Thoracic aorta (tissue), 2 donors: ENCODE data around the gene RNF25. TPM values are rescaled to one million over a fixed set of nuclear protein-coding genes. Genes with fewer than 3 reads are reported as not detected.
A peak's percentile ranks its signal among the peaks of the same experiment; 100 is the strongest.

Source experiments
- ATAC-seq: fragments of 150-250 bp; one replicate; pipeline ENCODE4 v1.8.0; 2017; ENCODE audit warnings: low read depth; ENCODE audit not compliant: insufficient number of reproducible peaks, low FRiP score
- DNase-seq: peaks from one replicate; pipeline ENCODE4 v3.0.0-alpha.2; 2020; ENCODE audit warnings: low spot score
- H3K27ac ChIP-seq, 2 donors: fragments of 200-600 bp; sonication (generic); 1 replicate in 1 of 2; 2 replicates in 1 of 2; pipeline ENCODE4 v1.5.1; 2016; ENCODE audit warnings: mild to moderate bottlenecking in 2 of 2, moderate library complexity in 2 of 2
- H3K27me3 ChIP-seq: fragments of 200-600 bp; sonication (generic); replicated peaks from 2 replicates; pipeline ENCODE4 v1.6.0; 2016; ENCODE audit warnings: mild to moderate bottlenecking; ENCODE audit not compliant: insufficient read depth
- H3K36me3 ChIP-seq: fragments of 200-600 bp; sonication (generic); one replicate; pipeline ENCODE4 v1.5.1; 2016
- H3K4me1 ChIP-seq, 2 donors: fragments of 200-600 bp; sonication (generic); 1 replicate in 1 of 2; 2 replicates in 1 of 2; pipeline versions ENCODE4 v1.5.1 to v1.6.0; 2016; ENCODE audit warnings: low read depth in 2 of 2, mild to moderate bottlenecking in 1 of 2; ENCODE audit not compliant: control insufficient read depth in 1 of 2
- H3K4me3 ChIP-seq: fragments of 200-600 bp; sonication (generic); 2 replicates; pipeline ENCODE4 v1.5.1; 2016; ENCODE audit warnings: mild to moderate bottlenecking
- H3K9me3 ChIP-seq: fragments of 200-600 bp; sonication (generic); 2 replicates; pipeline ENCODE4 v1.5.1; 2016
- total RNA-seq, 2 donors: library from RNA; depleted of rRNA; stranded (reverse); fragments of >200 nt; gene quantifications; one replicate each; pipeline versions ENCODE4 v1.1.0 to v1.2.3, GENCODE V29; 2016
- TF ChIP-seq, protein P1 (sequence below): fragments of 200-600 bp; sonication (generic); IDR thresholded peaks from one replicate; pipeline ENCODE4 v1.5.1; 2019; ENCODE audit warnings: antibody characterized with exemption

The RNF25 gene
- total RNA-seq, 2 donors from 2014 or later = 19.0 to 30.3 TPM

- H3K4me1 ChIP-seq = peaks cover 3 to 19% of the 10 kb centered on the region in 2 donors
- TF ChIP-seq, protein P1, sequence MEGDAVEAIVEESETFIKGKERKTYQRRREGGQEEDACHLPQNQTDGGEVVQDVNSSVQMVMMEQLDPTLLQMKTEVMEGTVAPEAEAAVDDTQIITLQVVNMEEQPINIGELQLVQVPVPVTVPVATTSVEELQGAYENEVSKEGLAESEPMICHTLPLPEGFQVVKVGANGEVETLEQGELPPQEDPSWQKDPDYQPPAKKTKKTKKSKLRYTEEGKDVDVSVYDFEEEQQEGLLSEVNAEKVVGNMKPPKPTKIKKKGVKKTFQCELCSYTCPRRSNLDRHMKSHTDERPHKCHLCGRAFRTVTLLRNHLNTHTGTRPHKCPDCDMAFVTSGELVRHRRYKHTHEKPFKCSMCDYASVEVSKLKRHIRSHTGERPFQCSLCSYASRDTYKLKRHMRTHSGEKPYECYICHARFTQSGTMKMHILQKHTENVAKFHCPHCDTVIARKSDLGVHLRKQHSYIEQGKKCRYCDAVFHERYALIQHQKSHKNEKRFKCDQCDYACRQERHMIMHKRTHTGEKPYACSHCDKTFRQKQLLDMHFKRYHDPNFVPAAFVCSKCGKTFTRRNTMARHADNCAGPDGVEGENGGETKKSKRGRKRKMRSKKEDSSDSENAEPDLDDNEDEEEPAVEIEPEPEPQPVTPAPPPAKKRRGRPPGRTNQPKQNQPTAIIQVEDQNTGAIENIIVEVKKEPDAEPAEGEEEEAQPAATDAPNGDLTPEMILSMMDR = no peak
- no peaks in the 10 kb centered on the region for H3K27me3 ChIP-seq
- no peak for DNase-seq
- H3K36me3 ChIP-seq = peaks cover 42% of the 10 kb centered on the region
- no peaks in the 10 kb centered on the region for H3K9me3 ChIP-seq
- no peak overlapping the region for H3K4me3 ChIP-seq
- no peak for ATAC-seq
- H3K27ac ChIP-seq = no peak overlapping the region
Measured at GRCh38 chr2:218662377-218662776, 9.4 kb downstream of the RNF25 start.

DNA sequence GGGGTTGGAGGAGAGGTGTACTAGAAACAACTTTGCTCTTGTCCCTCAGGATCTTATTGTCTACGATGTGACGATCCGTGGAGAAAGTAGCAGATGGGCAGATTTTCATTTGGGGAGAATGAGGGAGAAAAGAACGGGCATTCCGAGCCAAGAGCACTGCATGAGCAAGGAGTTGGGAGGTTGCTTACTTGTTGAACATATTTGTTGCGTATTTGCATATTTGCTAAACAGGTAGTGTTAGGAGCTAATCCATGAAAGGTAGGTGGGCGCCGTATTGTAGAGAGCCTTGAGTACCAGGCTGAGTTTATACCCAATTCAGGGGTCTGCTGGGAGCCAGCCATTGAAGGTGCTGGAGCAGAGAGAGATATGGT is 11.8 kb downstream of the RNF25 start:
- Histone ChIP-seq H3K9me3 (no peaks in the 10 kb centered on the region), H3K36me3 (peaks cover 31% of the 10 kb centered on the region), H3K4me1 (peaks cover 3 to 19% of the 10 kb centered on the region in 2 donors), H3K27me3 (no peaks in the 10 kb centered on the region), H3K4me3 (peak overlapping the region; percentile 93), H3K27ac (peak overlapping the region in 1 of 2 donors; percentile 54)
- DNase-seq (no peak), ATAC-seq (no peak)
- TF ChIP-seq, protein P1 = no peak

DNA sequence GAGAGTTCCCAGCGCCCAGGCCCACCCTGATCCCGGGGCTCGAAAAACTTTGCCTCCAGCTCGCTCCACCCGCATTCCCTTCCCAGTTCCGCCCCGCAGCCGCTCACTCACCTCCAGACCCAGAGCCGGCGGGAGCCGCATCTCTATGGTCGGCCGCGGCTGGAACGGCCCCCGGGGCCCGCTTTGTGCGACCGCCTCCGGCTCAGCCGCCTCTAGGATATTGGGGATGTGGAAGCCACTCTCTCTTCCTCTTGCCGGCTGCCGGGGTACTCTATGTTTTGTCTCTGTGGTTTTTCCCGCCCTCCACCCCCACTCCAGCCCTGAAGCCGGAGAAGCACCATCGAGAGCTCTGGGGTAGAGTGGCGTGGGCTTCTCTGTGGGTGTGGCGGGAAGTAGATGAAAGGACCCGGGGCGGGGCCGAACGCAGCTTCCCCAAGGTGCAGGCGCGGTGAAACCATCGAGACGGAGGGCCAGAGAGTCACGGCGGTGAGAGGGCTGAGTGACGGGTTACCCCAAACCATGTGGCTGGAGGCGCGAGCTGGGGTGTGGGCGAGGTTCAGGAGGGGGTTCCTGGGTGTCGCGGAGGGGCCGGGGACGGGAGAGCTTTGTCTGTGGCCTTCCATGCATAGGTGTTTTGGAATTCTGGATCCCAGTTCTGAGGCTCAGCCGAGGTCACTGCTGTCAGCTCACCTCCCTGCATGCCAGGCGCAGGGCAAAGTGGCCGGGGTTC is 12.4 kb downstream of the RNF25 start, which contains the start of the genes BCS1L and ZNF142:
TSS of gene BCS1L (plus strand) at position 426 of the 730 bp plus-strand sequence. CDS start 1,305 bp downstream, outside the sequence.
TSS of gene ZNF142 (minus strand) at position 366 of the 730 bp plus-strand sequence. CDS start 3,194 bp downstream, outside the sequence.
- Histone ChIP-seq H3K4me3 (peak within 1 kb of the TSS; percentile 93), H3K27me3 (no peaks in the 10 kb centered on the region), H3K36me3 (peaks cover 30% of the 10 kb centered on the region), H3K27ac (peak within 1 kb of the TSS; percentile 36 to 54), H3K9me3 (no peaks in the 10 kb centered on the region), H3K4me1 (peaks cover 3 to 19% of the 10 kb centered on the region in 2 donors)
- TF ChIP-seq, protein P1 = no peak
- DNase-seq = peak; percentile 82
- ATAC-seq = peak; percentile 50

- Histone ChIP-seq H3K27ac (peak overlapping the region; percentile 36 to 54), H3K27me3 (no peaks in the 10 kb centered on the region), H3K9me3 (no peaks in the 10 kb centered on the region), H3K4me3 (peak overlapping the region; percentile 93), H3K4me1 (peaks cover 3 to 19% of the 10 kb centered on the region in 2 donors), H3K36me3 (peaks cover 23% of the 10 kb centered on the region)
- DNase-seq (no peak), ATAC-seq (no peak)
- TF ChIP-seq, protein P1 = no peak
Measured at GRCh38 chr2:218658671-218659257, 13.0 kb downstream of the RNF25 start.

- DNase-seq (no peak), ATAC-seq (no peak)
- H3K36me3 ChIP-seq = peaks cover 30% of the 10 kb centered on the region
- no peak overlapping the region for H3K4me3 ChIP-seq
- peaks cover 3 to 19% of the 10 kb centered on the region in 2 donors for H3K4me1 ChIP-seq
- no peaks in the 10 kb centered on the region for H3K27me3 ChIP-seq
- no peaks in the 10 kb centered on the region for H3K9me3 ChIP-seq
- H3K27ac ChIP-seq = no peak overlapping the region
- TF ChIP-seq, protein P1 = no peak
Measured at GRCh38 chr2:218655751-218656150, 16.1 kb downstream of the RNF25 start.
